Liver (tissue), 9 donors: ENCODE data around the gene MAB21L4. TPM values are rescaled to one million over a fixed set of nuclear protein-coding genes. Genes with fewer than 3 reads are reported as not detected.

Source experiments
- DNase-seq: peaks from one replicate; pipeline ENCODE4 v3.0.0-alpha.2; 2017; ENCODE audit warnings: low spot score
- H3K27ac ChIP-seq, 2 donors: one replicate each; pipeline ENCODE4 v1.7.0; 2013; ENCODE audit warnings: inconsistent platforms in 2 of 2, low read length in 2 of 2, control low read depth in 1 of 2, low read depth in 1 of 2, mild to moderate bottlenecking in 1 of 2
- H3K27me3 ChIP-seq, 4 donors: one replicate each; pipeline versions ENCODE4 v1.6.1 to v1.7.0; 2013; ENCODE audit warnings: low read length in 3 of 4, inconsistent platforms in 1 of 4, mild to moderate bottlenecking in 1 of 4, moderate library complexity in 1 of 4; ENCODE audit not compliant: control insufficient read depth in 4 of 4, insufficient read depth in 4 of 4
- H3K36me3 ChIP-seq, 4 donors: one replicate each; pipeline versions ENCODE4 v1.6.1 to v1.7.0; 2013; ENCODE audit warnings: low read length in 3 of 4, mild to moderate bottlenecking in 3 of 4, low read depth in 1 of 4, moderate library complexity in 1 of 4; ENCODE audit not compliant: control insufficient read depth in 4 of 4, insufficient read depth in 3 of 4
- H3K4me1 ChIP-seq, 4 donors: one replicate each; pipeline versions ENCODE4 v1.6.1 to v1.7.0; 2013; ENCODE audit warnings: low read length in 3 of 4, mild to moderate bottlenecking in 3 of 4, moderate library complexity in 1 of 4; ENCODE audit not compliant: control insufficient read depth in 4 of 4, insufficient read depth in 4 of 4
- H3K4me3 ChIP-seq, 3 donors: one replicate each; pipeline versions ENCODE4 v1.6.1 to v1.7.0; 2013; ENCODE audit warnings: low read length in 3 of 3, control low read depth in 1 of 3, low read depth in 1 of 3, mild to moderate bottlenecking in 1 of 3
- H3K9ac ChIP-seq, 2 donors: one replicate each; pipeline ENCODE4 v1.7.0; 2013; ENCODE audit warnings: low read length in 2 of 2, mild to moderate bottlenecking in 2 of 2, moderate library complexity in 2 of 2, control low read depth in 1 of 2, low read depth in 1 of 2
- H3K9me3 ChIP-seq, 4 donors: one replicate each; pipeline versions ENCODE4 v1.6.1 to v1.7.0; 2013; ENCODE audit warnings: low read length in 3 of 4; ENCODE audit not compliant: control insufficient read depth in 4 of 4
- EGR1 ChIP-seq, 2 donors: IDR thresholded peaks; 2 replicates each; pipeline ENCODE4 v1.6.1; 2016 to 2018; ENCODE audit warnings: antibody characterized with exemption in 2 of 2, low read depth in 2 of 2
- FOXA1 ChIP-seq: IDR thresholded peaks from 2 replicates; pipeline ENCODE4 v1.6.1; 2016; ENCODE audit warnings: antibody characterized with exemption
- FOXA2 ChIP-seq: IDR thresholded peaks from 2 replicates; pipeline ENCODE4 v1.6.1; 2016; ENCODE audit warnings: antibody characterized with exemption
- GABPA ChIP-seq, 2 donors: IDR thresholded peaks in 1 of 2; conservative IDR thresholded peaks in 1 of 2; 2 replicates each; pipeline ENCODE4 v1.6.1; 2016; ENCODE audit warnings: antibody characterized with exemption in 2 of 2, mild to moderate bottlenecking in 1 of 2, moderate library complexity in 1 of 2
- HNF4A ChIP-seq, 2 donors: conservative IDR thresholded peaks; 2 replicates each; pipeline ENCODE4 v1.6.1; 2016; ENCODE audit warnings: antibody characterized with exemption in 2 of 2, mild to moderate bottlenecking in 2 of 2
- HNF4G ChIP-seq: IDR thresholded peaks from 2 replicates; pipeline ENCODE4 v1.6.1; 2016; ENCODE audit warnings: antibody characterized with exemption
- JUND ChIP-seq, 2 donors: IDR thresholded peaks; 2 replicates each; pipeline ENCODE4 v1.6.1; 2016; ENCODE audit warnings: antibody characterized with exemption in 2 of 2
- NR2F2 ChIP-seq: IDR thresholded peaks from 2 replicates; pipeline ENCODE4 v1.6.1; 2016; ENCODE audit warnings: antibody characterized with exemption
- RAD21 ChIP-seq, 2 donors: IDR thresholded peaks; 2 replicates each; pipeline ENCODE4 v1.6.1; 2016; ENCODE audit warnings: antibody characterized with exemption in 2 of 2, mild to moderate bottlenecking in 2 of 2
- RXRA ChIP-seq, 2 donors: IDR thresholded peaks; 2 replicates each; pipeline ENCODE4 v1.6.1; 2017 to 2018; ENCODE audit warnings: antibody characterized with exemption in 2 of 2, mild to moderate bottlenecking in 1 of 2
- SP1 ChIP-seq: IDR thresholded peaks from 2 replicates; pipeline ENCODE4 v1.6.1; 2018; ENCODE audit warnings: antibody characterized with exemption, mild to moderate bottlenecking
- TAF1 ChIP-seq: conservative IDR thresholded peaks from 2 replicates; pipeline ENCODE4 v1.6.1; 2016; ENCODE audit warnings: antibody characterized with exemption, mild to moderate bottlenecking
- YY1 ChIP-seq: IDR thresholded peaks from 2 replicates; pipeline ENCODE4 v1.6.1; 2016; ENCODE audit warnings: antibody characterized with exemption, mild to moderate bottlenecking
- WGBS: extraction: QIAGEN DNeasy Blood & Tissue Kit; methylation state at CpG from one replicate; pipeline ENCODE4 v1.1.7; 2013; 5-methylcytosine and 5-hydroxymethylcytosine counted together
- polyA plus RNA-seq, 2 donors: library from polyadenylated mRNA; stranded (reverse) in 1 of 2; unstranded in 1 of 2; fragments of 200-250 nt in 1 of 2; fragments of >200 nt in 1 of 2; fragmentation: Nextera tagmentation in 1 of 2; extraction: Ambion mirVana in 1 of 2; gene quantifications; one replicate each; pipeline versions ENCODE4 v1.2.1 to v1.2.3, GENCODE V29; 2013 to 2015
- total RNA-seq, 2 donors: library from RNA; depleted of rRNA; stranded (reverse); fragments of >200 nt; gene quantifications; one replicate each; pipeline ENCODE4 v1.2.3, GENCODE V29; 2014
- TF ChIP-seq, protein P1 (sequence below): IDR thresholded peaks from 2 replicates; pipeline ENCODE4 v1.6.1; 2016; ENCODE audit warnings: antibody characterized with exemption, mild to moderate bottlenecking
- TF ChIP-seq, protein P2 (sequence below): IDR thresholded peaks from 2 replicates; pipeline ENCODE4 v1.6.1; 2016; ENCODE audit warnings: antibody characterized with exemption
- TF ChIP-seq, protein P3 (sequence below): fragments of 150-350 bp; IDR thresholded peaks from 2 replicates; pipeline ENCODE4 v1.5.1; 2017; ENCODE audit warnings: improper control_type of control experiment, low read depth, low read length; ENCODE audit not compliant: missing input control
- TF ChIP-seq, protein P4 (sequence below): IDR thresholded peaks from 2 replicates; pipeline ENCODE4 v1.6.1; 2016; ENCODE audit warnings: antibody characterized with exemption
- donor health status: healthy.
- donor health status: healthy.
- donor health status: healthy.
- donor health status: healthy.
- donor health status: healthy.

Gene MAB21L4
- total and polyA plus RNA-seq, 4 donors: 0.59 to 8.8 (median 1.1) TPM

DNA sequence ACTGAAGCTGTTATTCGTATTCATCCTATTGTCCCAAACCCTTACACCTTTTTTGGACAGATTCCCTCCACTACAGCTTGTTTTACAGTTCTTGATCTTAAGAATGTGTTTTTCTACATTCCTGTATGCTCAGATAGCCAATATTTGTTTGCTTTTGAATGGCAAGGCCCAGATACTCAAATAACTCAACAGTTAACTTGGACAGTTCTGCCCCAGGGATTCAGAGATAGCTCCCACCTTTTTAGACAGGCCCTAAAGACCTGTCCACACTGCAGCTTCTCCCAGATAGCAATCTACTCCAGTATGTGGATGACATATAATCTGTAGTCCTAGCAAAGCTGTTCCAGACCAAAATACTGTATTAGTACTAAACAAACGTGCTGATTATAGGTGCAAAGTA is 34.4 kb downstream of the MAB21L4 start:
- WGBS: 86% methylated on average over 2 of the region's 2 CpGs
- Histone ChIP-seq H3K36me3 (no peaks in the 10 kb centered on the region), H3K27me3 (no peaks in the 10 kb centered on the region), H3K27ac (no peak overlapping the region), H3K4me1 (peaks cover 18 to 78% (median 57%) of the 10 kb centered on the region in 4 donors), H3K9ac (no peak overlapping the region), H3K9me3 (no peaks in the 10 kb centered on the region), H3K4me3 (no peak overlapping the region)
- DNase-seq: no peak
- TF ChIP-seq YY1 (no peak), JUND (IDR thresholded peaks at IDR 0.05) (no peak), FOXA1 (no peak), EGR1 (IDR thresholded peaks at IDR 0.05; ENCODE audit: low read depth in 2 of 2) (no peak), GABPA (IDR thresholded peaks at IDR 0.05 in 1 of 2, conservative IDR thresholded peaks at IDR 0.05 in 1 of 2) (no peak), HNF4A (conservative IDR thresholded peaks at IDR 0.05) (no peak), TAF1 (no peak), HNF4G (no peak), NR2F2 (no peak), SP1 (no peak), RXRA (IDR thresholded peaks at IDR 0.05) (no peak), FOXA2 (no peak), RAD21 (IDR thresholded peaks at IDR 0.05) (no peak)
- TF ChIP-seq, protein P1, sequence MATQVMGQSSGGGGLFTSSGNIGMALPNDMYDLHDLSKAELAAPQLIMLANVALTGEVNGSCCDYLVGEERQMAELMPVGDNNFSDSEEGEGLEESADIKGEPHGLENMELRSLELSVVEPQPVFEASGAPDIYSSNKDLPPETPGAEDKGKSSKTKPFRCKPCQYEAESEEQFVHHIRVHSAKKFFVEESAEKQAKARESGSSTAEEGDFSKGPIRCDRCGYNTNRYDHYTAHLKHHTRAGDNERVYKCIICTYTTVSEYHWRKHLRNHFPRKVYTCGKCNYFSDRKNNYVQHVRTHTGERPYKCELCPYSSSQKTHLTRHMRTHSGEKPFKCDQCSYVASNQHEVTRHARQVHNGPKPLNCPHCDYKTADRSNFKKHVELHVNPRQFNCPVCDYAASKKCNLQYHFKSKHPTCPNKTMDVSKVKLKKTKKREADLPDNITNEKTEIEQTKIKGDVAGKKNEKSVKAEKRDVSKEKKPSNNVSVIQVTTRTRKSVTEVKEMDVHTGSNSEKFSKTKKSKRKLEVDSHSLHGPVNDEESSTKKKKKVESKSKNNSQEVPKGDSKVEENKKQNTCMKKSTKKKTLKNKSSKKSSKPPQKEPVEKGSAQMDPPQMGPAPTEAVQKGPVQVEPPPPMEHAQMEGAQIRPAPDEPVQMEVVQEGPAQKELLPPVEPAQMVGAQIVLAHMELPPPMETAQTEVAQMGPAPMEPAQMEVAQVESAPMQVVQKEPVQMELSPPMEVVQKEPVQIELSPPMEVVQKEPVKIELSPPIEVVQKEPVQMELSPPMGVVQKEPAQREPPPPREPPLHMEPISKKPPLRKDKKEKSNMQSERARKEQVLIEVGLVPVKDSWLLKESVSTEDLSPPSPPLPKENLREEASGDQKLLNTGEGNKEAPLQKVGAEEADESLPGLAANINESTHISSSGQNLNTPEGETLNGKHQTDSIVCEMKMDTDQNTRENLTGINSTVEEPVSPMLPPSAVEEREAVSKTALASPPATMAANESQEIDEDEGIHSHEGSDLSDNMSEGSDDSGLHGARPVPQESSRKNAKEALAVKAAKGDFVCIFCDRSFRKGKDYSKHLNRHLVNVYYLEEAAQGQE: no peak
- TF ChIP-seq, protein P2, sequence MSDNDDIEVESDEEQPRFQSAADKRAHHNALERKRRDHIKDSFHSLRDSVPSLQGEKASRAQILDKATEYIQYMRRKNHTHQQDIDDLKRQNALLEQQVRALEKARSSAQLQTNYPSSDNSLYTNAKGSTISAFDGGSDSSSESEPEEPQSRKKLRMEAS: no peak
- TF ChIP-seq, protein P3, sequence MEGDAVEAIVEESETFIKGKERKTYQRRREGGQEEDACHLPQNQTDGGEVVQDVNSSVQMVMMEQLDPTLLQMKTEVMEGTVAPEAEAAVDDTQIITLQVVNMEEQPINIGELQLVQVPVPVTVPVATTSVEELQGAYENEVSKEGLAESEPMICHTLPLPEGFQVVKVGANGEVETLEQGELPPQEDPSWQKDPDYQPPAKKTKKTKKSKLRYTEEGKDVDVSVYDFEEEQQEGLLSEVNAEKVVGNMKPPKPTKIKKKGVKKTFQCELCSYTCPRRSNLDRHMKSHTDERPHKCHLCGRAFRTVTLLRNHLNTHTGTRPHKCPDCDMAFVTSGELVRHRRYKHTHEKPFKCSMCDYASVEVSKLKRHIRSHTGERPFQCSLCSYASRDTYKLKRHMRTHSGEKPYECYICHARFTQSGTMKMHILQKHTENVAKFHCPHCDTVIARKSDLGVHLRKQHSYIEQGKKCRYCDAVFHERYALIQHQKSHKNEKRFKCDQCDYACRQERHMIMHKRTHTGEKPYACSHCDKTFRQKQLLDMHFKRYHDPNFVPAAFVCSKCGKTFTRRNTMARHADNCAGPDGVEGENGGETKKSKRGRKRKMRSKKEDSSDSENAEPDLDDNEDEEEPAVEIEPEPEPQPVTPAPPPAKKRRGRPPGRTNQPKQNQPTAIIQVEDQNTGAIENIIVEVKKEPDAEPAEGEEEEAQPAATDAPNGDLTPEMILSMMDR: no peak
- TF ChIP-seq, protein P4, sequence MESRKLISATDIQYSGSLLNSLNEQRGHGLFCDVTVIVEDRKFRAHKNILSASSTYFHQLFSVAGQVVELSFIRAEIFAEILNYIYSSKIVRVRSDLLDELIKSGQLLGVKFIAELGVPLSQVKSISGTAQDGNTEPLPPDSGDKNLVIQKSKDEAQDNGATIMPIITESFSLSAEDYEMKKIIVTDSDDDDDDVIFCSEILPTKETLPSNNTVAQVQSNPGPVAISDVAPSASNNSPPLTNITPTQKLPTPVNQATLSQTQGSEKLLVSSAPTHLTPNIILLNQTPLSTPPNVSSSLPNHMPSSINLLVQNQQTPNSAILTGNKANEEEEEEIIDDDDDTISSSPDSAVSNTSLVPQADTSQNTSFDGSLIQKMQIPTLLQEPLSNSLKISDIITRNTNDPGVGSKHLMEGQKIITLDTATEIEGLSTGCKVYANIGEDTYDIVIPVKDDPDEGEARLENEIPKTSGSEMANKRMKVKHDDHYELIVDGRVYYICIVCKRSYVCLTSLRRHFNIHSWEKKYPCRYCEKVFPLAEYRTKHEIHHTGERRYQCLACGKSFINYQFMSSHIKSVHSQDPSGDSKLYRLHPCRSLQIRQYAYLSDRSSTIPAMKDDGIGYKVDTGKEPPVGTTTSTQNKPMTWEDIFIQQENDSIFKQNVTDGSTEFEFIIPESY: no peak

DNA sequence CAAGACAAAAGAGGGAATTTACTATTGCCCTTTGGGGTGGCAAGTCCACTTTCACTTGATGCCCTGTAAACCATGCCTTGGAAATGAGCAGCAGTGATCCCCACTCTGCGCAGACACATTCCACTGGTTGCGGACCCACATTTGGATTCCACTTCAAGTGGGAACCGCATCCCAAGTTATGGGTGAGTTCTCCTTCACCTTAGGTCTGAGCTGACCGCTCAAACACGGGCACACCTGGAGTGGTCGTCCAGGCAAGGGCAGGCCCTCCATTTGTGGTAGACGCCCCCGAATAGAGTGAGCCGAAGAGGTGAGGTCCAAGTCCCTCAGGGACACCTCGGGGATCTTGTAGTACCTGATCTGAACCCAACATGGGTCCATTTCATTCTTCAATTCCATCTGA is 37.1 kb downstream of the MAB21L4 start:
- Histone ChIP-seq H3K4me3 (no peak overlapping the region), H3K9me3 (no peaks in the 10 kb centered on the region), H3K4me1 (peaks cover 21 to 73% (median 50%) of the 10 kb centered on the region in 4 donors), H3K9ac (no peak overlapping the region), H3K27ac (peak overlapping the region; percentile 87 to 90), H3K36me3 (no peaks in the 10 kb centered on the region), H3K27me3 (no peaks in the 10 kb centered on the region)
- 96% methylated on average over 10 of the region's 10 CpGs for WGBS
- no peak for DNase-seq
- TF ChIP-seq FOXA2 (no peak), GABPA (IDR thresholded peaks at IDR 0.05 in 1 of 2, conservative IDR thresholded peaks at IDR 0.05 in 1 of 2) (no peak), FOXA1 (no peak), SP1 (no peak), HNF4A (conservative IDR thresholded peaks at IDR 0.05) (no peak), YY1 (no peak), TAF1 (no peak), NR2F2 (no peak), EGR1 (IDR thresholded peaks at IDR 0.05; ENCODE audit: low read depth in 2 of 2) (no peak)
- TF ChIP-seq, protein P4: no peak
- TF ChIP-seq, protein P2: no peak
